Fibroblast of the conjunctiva (primary cell): ENCODE data around the gene THBS1.

Experiments
- DNase-seq: peaks from one replicate; pipeline ENCODE4 v3.0.0-alpha.2; 2010; ENCODE audit warnings: low read depth

Gene THBS1

DNA sequence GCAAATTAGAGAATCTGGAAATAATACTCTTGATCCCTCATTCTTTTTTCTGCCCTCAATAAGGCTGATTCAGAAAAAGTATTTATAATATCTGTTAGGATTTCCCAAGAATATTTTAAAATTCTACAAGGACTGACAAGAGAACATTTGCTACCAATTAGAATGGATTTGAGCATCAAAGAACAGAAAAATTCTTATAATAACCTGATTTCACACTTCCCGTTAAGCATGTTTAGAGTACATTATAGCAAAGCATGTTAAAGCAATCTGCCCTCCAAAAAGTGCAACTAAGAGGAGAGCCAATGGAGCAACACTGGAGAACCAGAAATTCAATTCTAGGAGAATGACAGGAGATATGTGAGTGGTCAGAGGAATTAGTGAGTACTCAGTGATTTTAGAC is 57.2 kb downstream of the THBS1 start:
- no peak for DNase-seq

DNA sequence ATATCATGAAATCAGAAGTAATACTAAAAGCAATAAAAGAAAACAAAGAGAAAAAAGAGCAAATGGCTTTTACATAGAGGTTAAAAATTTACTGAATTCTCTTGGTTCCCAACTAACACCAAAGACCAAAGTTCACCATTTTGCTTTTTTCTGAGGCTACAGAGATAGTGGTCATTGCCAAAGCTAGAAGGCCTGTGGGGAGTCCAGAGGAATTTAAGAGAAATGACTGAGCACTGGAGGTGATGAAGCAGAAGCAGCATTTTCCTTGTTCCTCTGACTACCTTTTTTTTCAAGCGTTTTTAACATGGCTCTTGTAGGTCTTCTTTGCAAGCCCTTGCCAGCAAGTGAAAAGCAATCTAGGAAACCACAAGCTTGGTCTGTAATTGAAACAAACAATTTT is 58.2 kb downstream of the THBS1 start:
- DNase-seq, result no peak

DNA sequence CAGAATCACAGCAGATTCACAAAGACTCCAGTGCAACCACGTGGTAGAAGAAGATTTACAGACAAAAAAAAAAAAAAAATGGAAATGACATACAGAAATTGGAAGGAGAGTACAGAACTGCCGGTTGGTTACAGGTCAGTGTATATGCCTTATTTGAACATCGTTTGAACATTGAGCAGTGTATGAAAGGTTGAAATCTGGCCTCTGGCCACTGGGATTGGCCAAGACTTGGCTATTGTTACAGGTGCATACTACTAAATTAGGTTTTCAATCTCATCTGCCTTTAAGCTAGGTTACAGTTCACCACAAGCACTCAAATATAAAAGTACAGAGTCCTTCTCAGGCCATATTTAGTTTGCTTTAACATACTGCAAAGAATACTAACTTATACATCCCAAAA is 59.8 kb downstream of the THBS1 start:
- DNase-seq, result no peak

DNA sequence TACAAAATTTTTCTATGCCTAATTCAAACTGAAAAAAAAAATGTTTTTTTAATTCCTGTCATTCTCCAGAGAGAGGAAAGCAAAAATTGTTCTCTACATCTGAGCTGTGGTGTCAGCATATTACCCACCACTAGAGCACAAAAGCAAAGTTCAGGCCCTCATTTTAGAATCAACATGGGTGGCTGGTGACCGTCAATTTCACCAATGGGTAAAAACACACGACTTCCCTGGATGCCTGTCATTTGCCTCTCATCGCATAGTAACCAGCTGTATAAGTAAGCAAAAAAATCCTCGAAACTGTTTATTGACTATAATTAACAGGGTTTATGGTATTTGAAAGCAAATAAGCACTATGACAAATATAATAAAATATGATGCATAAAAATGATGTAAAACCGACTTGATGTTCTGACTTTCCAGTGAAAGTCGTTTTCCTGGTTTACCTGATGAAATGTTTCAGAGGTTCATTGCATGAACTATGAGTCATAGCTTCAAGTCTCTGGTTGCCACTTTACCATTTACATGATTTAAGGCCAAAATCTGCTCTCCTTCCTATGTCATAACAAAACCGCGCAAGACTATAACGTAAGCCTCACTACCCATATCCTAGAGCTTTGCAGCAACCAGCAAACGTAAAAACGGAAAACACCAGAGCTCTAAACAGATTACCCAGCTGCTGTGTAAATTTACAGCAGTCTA is 60.5 kb downstream of the THBS1 start:
- no peak for DNase-seq

DNA sequence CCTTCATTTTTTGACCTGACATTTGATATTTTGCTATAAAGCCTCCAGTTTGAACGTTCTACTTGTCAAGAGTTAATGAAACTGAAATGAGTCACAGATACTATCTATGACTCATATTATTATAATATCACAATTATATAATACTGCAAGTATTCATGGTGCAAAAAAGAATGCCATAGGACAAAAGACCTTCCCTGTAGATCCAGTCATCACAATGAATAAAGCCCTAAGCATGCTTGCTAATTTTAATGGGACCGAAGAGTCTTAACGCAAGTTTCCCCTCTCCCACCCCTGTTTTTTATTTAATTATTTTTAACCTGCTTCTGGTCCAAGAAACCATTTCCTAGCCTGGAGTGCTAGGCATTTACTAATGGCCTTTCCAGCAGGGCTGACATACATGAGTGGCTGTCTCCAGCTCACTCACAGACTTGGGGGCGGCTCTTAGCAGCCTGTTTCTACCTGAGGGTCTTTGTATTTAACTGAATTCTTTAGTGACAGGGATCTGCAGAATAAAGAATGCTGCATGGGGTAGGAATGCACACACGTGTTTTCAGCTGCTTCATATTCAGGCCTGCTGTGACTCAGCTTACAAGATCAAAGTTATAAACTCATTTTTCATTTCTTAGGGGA is 61.2 kb downstream of the THBS1 start:
- no peak for DNase-seq

DNA sequence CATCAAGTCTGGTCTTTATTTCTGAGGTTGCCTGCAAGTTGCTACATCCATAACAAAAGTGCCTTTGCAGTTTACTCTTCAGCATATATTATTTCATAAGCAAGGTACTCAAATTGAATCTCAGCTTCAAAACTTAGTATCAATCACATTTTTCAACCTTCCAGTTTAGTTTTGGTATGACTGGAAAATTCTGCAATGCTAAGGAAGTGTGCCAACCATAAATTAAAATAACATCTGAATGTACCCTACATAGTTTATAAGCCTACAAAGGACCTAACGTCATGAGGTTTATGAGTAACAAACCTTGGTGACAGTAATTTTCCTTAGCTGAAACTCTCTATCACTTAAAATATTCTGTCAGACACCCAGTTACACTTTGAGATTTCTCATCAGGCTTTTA is 62.8 kb downstream of the THBS1 start:
- no peak for DNase-seq

DNA sequence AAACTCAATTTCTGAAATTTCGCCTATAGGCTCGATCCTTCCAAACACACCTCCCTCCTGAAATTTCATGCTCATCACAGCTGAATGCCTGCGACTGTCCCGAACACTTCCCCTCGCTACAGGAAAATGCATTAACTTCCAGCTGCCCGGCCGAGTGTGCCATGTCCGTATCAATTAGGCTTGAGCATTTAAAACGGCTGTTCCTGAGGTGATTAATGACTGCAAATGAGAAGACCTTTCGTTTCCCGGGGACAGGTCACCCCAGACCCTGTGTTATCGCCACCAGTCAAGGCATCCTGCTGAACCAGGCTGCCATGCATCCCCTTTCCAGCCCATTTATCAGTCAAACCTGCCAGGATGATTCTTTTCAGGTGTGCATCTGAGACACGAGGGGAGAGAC is 63.3 kb downstream of the THBS1 start:
- no peak for DNase-seq

DNA sequence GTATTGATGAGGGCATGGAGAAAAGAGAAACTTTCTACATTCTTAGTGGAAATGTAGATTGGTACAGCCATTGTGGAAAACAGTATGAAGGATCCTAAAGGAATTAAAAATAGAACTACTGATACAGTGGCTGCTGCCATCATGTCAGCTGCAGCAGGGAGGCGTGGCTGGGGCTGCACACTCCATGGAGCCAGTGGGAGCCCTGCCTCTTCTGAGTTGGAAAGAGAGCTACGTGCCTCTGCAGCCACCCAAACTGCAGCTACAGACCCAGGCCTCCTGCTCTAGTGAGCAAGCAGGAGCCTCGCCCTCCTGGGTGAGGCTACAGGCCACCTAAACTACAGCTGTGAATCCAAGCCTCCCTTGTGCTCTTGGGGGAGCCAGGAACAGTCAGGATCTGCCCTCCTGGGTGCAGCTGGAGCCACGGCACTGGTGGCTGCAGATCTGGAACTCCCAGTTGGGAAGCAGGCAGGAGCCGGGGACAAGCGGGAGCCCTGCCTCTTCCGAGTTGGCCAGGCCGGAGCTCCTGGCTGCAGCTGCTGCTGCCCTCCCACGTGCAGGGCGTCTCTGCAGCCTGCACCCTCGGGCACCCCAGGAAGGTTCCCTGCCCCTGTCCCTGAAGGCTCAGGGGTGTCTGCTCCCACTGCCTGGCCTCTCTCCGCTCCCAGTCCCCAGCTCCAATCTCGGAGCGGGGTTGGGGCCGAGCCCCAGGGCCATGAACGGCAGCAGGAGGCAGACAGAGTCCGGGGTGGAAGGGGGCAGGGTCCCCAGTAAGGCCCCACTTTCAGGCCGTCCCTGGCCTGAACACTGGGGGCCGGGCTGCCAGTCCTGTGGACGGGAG is 64.5 kb downstream of the THBS1 start:
- DNase-seq, result no peak

DNA sequence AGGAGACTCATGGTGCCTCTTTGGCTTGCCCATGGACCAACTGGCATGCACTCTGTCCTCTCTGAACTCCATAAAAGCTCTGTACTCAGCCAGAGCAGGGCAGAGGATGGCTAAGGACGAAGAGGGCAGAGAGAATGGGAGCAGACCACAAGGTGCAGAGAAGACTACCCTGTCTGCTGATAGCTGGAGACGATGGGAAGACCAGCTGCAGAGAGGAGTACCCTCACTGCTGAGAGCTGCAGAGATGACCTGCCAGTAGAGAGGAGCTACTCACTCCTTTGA is 65.0 kb downstream of the THBS1 start:
- no peak for DNase-seq

DNA sequence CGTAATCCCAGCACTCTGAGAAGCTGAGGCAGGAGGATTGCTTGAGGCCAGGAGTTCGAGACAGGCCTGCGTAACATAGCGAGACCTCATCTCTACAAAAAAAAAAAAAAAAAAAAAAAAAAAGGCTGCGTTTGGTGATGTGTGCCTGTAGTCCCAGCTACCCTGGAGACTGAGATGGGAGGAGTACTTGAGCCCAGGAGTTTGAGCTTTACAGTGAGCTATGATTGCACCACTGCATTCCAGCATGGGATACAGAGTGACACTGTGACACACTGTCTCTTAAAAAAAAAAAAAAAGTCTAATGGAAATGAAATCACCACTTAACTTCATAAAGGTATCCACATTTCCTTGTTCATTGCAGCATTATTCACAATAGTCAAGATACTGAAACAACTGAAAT is 65.5 kb downstream of the THBS1 start:
- no peak for DNase-seq
